Mammary epithelial cell (primary cell): ENCODE measurements around the gene SYNJ2.

Source experiments
- EZH2 ChIP-seq: IDR thresholded peaks from 2 replicates; pipeline ENCODE4 v1.6.1; 2012; ENCODE audit warnings: low read length, inconsistent platforms, borderline replicate concordance
- TF ChIP-seq, protein P1 (sequence below), 2 donors: IDR thresholded peaks in 1 of 2; conservative IDR thresholded peaks in 1 of 2; 2 replicates each; pipeline ENCODE4 v1.5.1; 2011 to 2012; ENCODE audit warnings: inconsistent platforms in 2 of 2, low read length in 2 of 2, mild to moderate bottlenecking in 2 of 2, control low read depth in 1 of 2, low read depth in 1 of 2; ENCODE audit not compliant: insufficient read depth in 1 of 2; ENCODE audit errors: extremely low read depth in 1 of 2

- TF ChIP-seq, protein P1, sequence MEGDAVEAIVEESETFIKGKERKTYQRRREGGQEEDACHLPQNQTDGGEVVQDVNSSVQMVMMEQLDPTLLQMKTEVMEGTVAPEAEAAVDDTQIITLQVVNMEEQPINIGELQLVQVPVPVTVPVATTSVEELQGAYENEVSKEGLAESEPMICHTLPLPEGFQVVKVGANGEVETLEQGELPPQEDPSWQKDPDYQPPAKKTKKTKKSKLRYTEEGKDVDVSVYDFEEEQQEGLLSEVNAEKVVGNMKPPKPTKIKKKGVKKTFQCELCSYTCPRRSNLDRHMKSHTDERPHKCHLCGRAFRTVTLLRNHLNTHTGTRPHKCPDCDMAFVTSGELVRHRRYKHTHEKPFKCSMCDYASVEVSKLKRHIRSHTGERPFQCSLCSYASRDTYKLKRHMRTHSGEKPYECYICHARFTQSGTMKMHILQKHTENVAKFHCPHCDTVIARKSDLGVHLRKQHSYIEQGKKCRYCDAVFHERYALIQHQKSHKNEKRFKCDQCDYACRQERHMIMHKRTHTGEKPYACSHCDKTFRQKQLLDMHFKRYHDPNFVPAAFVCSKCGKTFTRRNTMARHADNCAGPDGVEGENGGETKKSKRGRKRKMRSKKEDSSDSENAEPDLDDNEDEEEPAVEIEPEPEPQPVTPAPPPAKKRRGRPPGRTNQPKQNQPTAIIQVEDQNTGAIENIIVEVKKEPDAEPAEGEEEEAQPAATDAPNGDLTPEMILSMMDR (conservative IDR thresholded peaks at IDR 0.05 in 1 of 2, IDR thresholded peaks at IDR 0.05 in 1 of 2; ENCODE audit: extremely low read depth in 1 of 2, insufficient read depth in 1 of 2, low read depth in 1 of 2, low read length in 2 of 2): no peak
- TF ChIP-seq EZH2: no peak
Observed at GRCh38 chr6:158069800-158070195, 88.1 kb downstream of the SYNJ2 start.
